MV-4-11 (cell line): ENCODE results near the gene EIF2AK2.

Experiments
- DNase-seq: peaks from one replicate; lab custom pipeline; 2025; lab: John Stamatoyannopoulos, UW

The EIF2AK2 gene

GRCh38 chr2:37100054-37100453 is 56.7 kb downstream of the EIF2AK2 start:
- no peak for DNase-seq

GRCh38 chr2:37098416-37099118 is 58.2 kb downstream of the EIF2AK2 start:
- DNase-seq = no peak

GRCh38 chr2:37096568-37096967 is 60.2 kb downstream of the EIF2AK2 start:
- no peak for DNase-seq

- DNase-seq = peak; percentile 56
Measured at GRCh38 chr2:37091873-37092272, 64.9 kb downstream of the EIF2AK2 start.

- DNase-seq = peak; percentile 85
Measured at GRCh38 chr2:37090019-37090477, 66.7 kb downstream of the EIF2AK2 start.

GRCh38 chr2:37085731-37086147 is 71.0 kb downstream of the EIF2AK2 start:
- DNase-seq = peak; percentile 46

- DNase-seq = no peak
Measured at GRCh38 chr2:37084797-37085196, 72.0 kb downstream of the EIF2AK2 start.

- peak; percentile 92 for DNase-seq
Measured at GRCh38 chr2:37083873-37084794, 72.6 kb downstream of the EIF2AK2 start, which contains the start of the genes GPATCH11 and HEATR5B. Gene GPATCH11 (plus strand): TSS chr2:37084518. CDS start chr2:37088382, 3,864 bp downstream. Gene HEATR5B (minus strand): TSS chr2:37084372. CDS start chr2:37083414, 958 bp downstream.

- DNase-seq = peak; percentile 58
Measured at GRCh38 chr2:37080689-37081088, 76.1 kb downstream of the EIF2AK2 start.

- DNase-seq = peak; percentile 37
Measured at GRCh38 chr2:37080266-37080665, 76.5 kb downstream of the EIF2AK2 start.

GRCh38 chr2:37070931-37071330 is 85.8 kb downstream of the EIF2AK2 start:
- no peak for DNase-seq

GRCh38 chr2:37068686-37069085 is 88.1 kb downstream of the EIF2AK2 start:
- peak; percentile 23 for DNase-seq

- DNase-seq = no peak
Measured at GRCh38 chr2:37061776-37062175, 95.0 kb downstream of the EIF2AK2 start.

GRCh38 chr2:37061013-37061711 is 95.6 kb downstream of the EIF2AK2 start:
- no peak for DNase-seq

GRCh38 chr2:37060446-37060845 is 96.3 kb downstream of the EIF2AK2 start:
- no peak for DNase-seq

- no peak for DNase-seq
Measured at GRCh38 chr2:37059841-37060240, 96.9 kb downstream of the EIF2AK2 start.

- no peak for DNase-seq
Measured at GRCh38 chr2:37052600-37053332, 104.0 kb downstream of the EIF2AK2 start.
